Endothelial cell of umbilical vein (primary cell): ENCODE data around the gene CPPED1. TPM values are rescaled to one million over a fixed set of nuclear protein-coding genes. Genes with fewer than 3 reads are reported as not detected.

ENCODE experiments used
- BruUV-seq: library from RNA; stranded (reverse); fragments of 400-500 nt; replicated peaks from 2 replicates; lab custom pipeline; 2021; lab: Mats Ljungman, UMichigan
- CTCF ChIA-PET: fragments of 300-600, 350-600 bp; sonication (Branson Sonifier 250); formaldehyde crosslinking; loops from one replicate; lab custom pipeline; 2021; ENCODE audit warnings: antibody characterized with exemption, inconsistent platforms; lab: Charles Lee
- POLR2A ChIA-PET: fragments of 300-600, 350-600 bp; sonication (Branson Sonifier 250); formaldehyde crosslinking; loops from one replicate; lab custom pipeline; 2021; ENCODE audit warnings: antibody characterized with exemption, inconsistent platforms; lab: Charles Lee
- DNase-seq: peaks from one replicate; pipeline ENCODE4 v3.0.0-alpha.2; 2011; ENCODE audit warnings: low read depth, low spot score
- FAIRE-seq: peaks from 2 replicates; lab custom pipeline; 2011; peaks lifted over from hg19 to GRCh38; lab: Jason Lieb, UNC
- H2AFZ ChIP-seq: 2 replicates; pipeline ENCODE4 v1.6.0; 2012; ENCODE audit warnings: low read depth, low read length, control low read depth, inconsistent platforms
- H3K27ac ChIP-seq: 2 replicates; pipeline ENCODE4 v1.5.1; 2011; ENCODE audit warnings: low read depth, mild to moderate bottlenecking, control low read depth, low read length, moderate library complexity; ENCODE audit not compliant: insufficient read depth
- H3K27me3 ChIP-seq, 2 experiments: 2 replicates each; pipeline versions ENCODE4 v1.6.0 to v1.6.1; 2011; ENCODE audit warnings: low read length in 2 of 2, mixed read lengths in 1 of 2; ENCODE audit not compliant: control insufficient read depth in 2 of 2, insufficient read depth in 2 of 2
- H3K36me3 ChIP-seq, 2 experiments: 2 replicates in 1 of 2; 3 replicates in 1 of 2; pipeline ENCODE4 v1.5.1; 2011; ENCODE audit warnings: low read length in 2 of 2, mild to moderate bottlenecking in 1 of 2, moderate library complexity in 1 of 2; ENCODE audit not compliant: control insufficient read depth in 2 of 2, insufficient read depth in 2 of 2; ENCODE audit errors: extremely low read depth in 1 of 2
- H3K4me1 ChIP-seq: 3 replicates; pipeline ENCODE4 v1.5.1; 2011; ENCODE audit warnings: mild to moderate bottlenecking, low read length; ENCODE audit not compliant: control insufficient read depth, insufficient read depth; ENCODE audit errors: extremely low read depth
- H3K4me2 ChIP-seq: 2 replicates; pipeline ENCODE4 v1.6.1; 2011; ENCODE audit warnings: low read length, control low read depth, mixed read lengths; ENCODE audit not compliant: insufficient read depth
- H3K4me3 ChIP-seq, 3 experiments: fragments of 200-600 bp in 1 of 3; sonication (generic), shearing (Covaris generic) in 1 of 3; replicated peaks in 1 of 3; 2 replicates each; pipeline ENCODE4 v1.5.1; 2011 to 2016; ENCODE audit warnings: control low read depth in 3 of 3, low read length in 3 of 3, mild to moderate bottlenecking in 2 of 3, inconsistent platforms in 1 of 3, low read depth in 1 of 3, moderate library complexity in 1 of 3; ENCODE audit not compliant: insufficient read depth in 1 of 3
- H3K79me2 ChIP-seq: 2 replicates; pipeline ENCODE4 v1.6.0; 2012; ENCODE audit warnings: low read length, inconsistent platforms; ENCODE audit not compliant: control insufficient read depth, insufficient read depth
- H3K9ac ChIP-seq: replicated peaks from 2 replicates; pipeline ENCODE3; 2011; ENCODE audit warnings: low read length, control low read depth; ENCODE audit not compliant: insufficient read depth; ENCODE audit errors: extremely low read depth
- H3K9me1 ChIP-seq: replicated peaks from 3 replicates; pipeline ENCODE4 v1.6.0; 2011; ENCODE audit warnings: mild to moderate bottlenecking, low read length; ENCODE audit not compliant: control insufficient read depth, insufficient read depth; ENCODE audit errors: extremely low read depth
- H3K9me3 ChIP-seq: replicated peaks from 2 replicates; pipeline ENCODE4 v1.5.1; 2012; ENCODE audit warnings: low read length, inconsistent platforms; ENCODE audit not compliant: control insufficient read depth, insufficient read depth
- H4K20me1 ChIP-seq: replicated peaks from 2 replicates; pipeline ENCODE3; 2011; ENCODE audit warnings: mild to moderate bottlenecking, low read length; ENCODE audit not compliant: control insufficient read depth, insufficient read depth; ENCODE audit errors: extremely low read depth
- EZH2 ChIP-seq: IDR thresholded peaks from 2 replicates; pipeline ENCODE4 v1.6.1; 2012; ENCODE audit warnings: borderline replicate concordance, low read depth, mild to moderate bottlenecking, moderate library complexity, low read length, inconsistent platforms; ENCODE audit not compliant: severe bottlenecking
- FOS ChIP-seq: IDR thresholded peaks from 2 replicates; pipeline ENCODE4 v1.6.1; 2011; ENCODE audit warnings: mild to moderate bottlenecking, low read length, moderate library complexity, borderline replicate concordance; ENCODE audit not compliant: insufficient read depth
- GATA2 ChIP-seq: IDR thresholded peaks from 2 replicates; pipeline ENCODE4 v1.7.0; 2011; ENCODE audit warnings: low read depth, mild to moderate bottlenecking, moderate library complexity, mixed read lengths, low read length; ENCODE audit not compliant: insufficient read length, insufficient read depth
- JUN ChIP-seq: IDR thresholded peaks from 2 replicates; pipeline ENCODE4 v1.6.1; 2011; ENCODE audit warnings: borderline replicate concordance, low read depth; ENCODE audit not compliant: insufficient read length, insufficient read depth
- MYC ChIP-seq: IDR thresholded peaks from one replicate; pipeline ENCODE4 v1.6.1; 2011; ENCODE audit warnings: mild to moderate bottlenecking, low read depth, low read length
- POLR2A ChIP-seq: IDR thresholded peaks from 2 replicates; pipeline ENCODE4 v1.6.1; 2012; ENCODE audit warnings: low read depth, mild to moderate bottlenecking, control low read depth, low read length
- POLR2AphosphoS5 ChIP-seq: IDR thresholded peaks from 2 replicates; pipeline ENCODE4 v1.6.1; 2012; ENCODE audit warnings: low read depth, mild to moderate bottlenecking, control low read depth, low read length, moderate library complexity; ENCODE audit not compliant: insufficient read depth
- dilution Hi-C: fragments of 300-500 bp; cut with MboI; formaldehyde crosslinking; loops from one replicate; pipeline ENCODE4 v1.15.0; 2019; ENCODE audit warnings: low sequenced_read_pairs; ENCODE audit not compliant: extremely low pct_ligation_motif_present
- intact Hi-C: fragments of 100-400 bp; cut with micrococcal nuclease; formaldehyde crosslinking; loops from one replicate; pipeline ENCODE4 v1.10.0; 2022
- polyA plus RNA-seq, 4 experiments: library from polyadenylated mRNA; depleted of rRNA in 3 of 4; stranded (reverse) in 3 of 4; unstranded in 1 of 4; fragments of >200 nt; gene quantifications; 2 replicates each; pipeline versions ENCODE4 v1.2.1 to v1.2.3, GENCODE V29; 2011 to 2012; ENCODE audit warnings: missing spikeins in 1 of 4
- total RNA-seq: library from RNA; stranded (reverse); gene quantifications from 2 replicates; pipeline ENCODE4 v1.2.3, GENCODE V29; 2021
- TF ChIP-seq, protein P1 (sequence below): IDR thresholded peaks from 2 replicates; pipeline ENCODE4 v1.6.1; 2011; ENCODE audit not compliant: insufficient read depth, insufficient read length
- TF ChIP-seq, protein P2 (sequence below), 2 donors: IDR thresholded peaks; 1 replicate in 1 of 2; 2 replicates in 1 of 2; pipeline ENCODE4 v1.5.1; 2011; ENCODE audit warnings: low read length in 2 of 2, mild to moderate bottlenecking in 2 of 2, moderate library complexity in 2 of 2, control low read depth in 1 of 2, inconsistent platforms in 1 of 2, low read depth in 1 of 2; ENCODE audit not compliant: insufficient read depth in 1 of 2; ENCODE audit errors: extremely low read depth in 1 of 2

CPPED1 gene
- total and polyA plus RNA-seq, 2 donors (not counting 3 experiments of a cell fraction or from before 2014, with no cell fraction given), result 27.9 to 59.3 TPM

DNA sequence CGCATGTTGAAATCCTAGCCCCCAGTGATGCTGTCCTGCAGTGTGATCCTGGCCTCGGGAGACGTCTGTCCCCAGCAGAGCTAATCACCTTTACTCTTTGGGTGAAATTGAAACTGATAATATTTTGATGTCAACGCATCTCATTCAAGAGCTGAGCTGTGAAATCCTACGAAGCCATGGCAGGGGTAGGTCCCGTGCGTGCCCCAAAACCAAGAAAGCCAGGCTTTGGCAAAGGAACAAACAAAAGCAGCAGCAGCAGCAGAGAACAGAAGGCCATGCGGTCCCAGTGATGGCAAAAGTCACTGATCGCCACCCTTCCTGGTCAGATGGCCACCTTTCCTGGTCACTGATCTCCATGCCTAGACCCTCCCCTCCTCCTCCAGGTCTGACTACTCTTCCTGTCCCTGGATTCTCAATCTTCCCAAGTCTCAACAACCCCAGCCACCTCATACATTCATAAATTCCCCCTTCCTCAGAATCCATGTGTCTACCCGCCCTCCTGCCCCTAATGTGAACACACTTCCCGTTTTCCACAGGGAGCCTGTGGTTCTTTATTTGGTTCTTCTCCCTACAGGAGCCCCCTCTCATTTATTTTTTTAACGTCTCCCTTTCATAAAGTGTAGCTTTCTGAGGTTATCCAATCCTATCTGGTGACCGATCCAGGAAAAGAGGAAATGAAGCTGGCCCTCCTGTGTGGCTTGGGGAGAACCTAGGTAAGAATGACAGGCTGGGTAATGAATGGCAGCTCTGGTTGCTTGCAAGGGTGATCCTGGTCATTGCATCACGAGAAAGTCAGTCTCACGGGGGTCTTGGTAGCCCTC, 50.3 kb downstream of the CPPED1 start:
- no peaks in the 10 kb centered on the region for H3K36me3 ChIP-seq
- DNase-seq, result no peak
- H3K4me2 ChIP-seq, result no peak overlapping the region
- no peak overlapping the region for H3K9ac ChIP-seq
- H3K9me1 ChIP-seq, result no peaks in the 10 kb centered on the region
- no peaks in the 10 kb centered on the region for H4K20me1 ChIP-seq
- no peak overlapping the region for H2AFZ ChIP-seq
- no peak overlapping the region for H3K4me3 ChIP-seq
- no peak for TF ChIP-seq GATA2
- TF ChIP-seq, protein P1, sequence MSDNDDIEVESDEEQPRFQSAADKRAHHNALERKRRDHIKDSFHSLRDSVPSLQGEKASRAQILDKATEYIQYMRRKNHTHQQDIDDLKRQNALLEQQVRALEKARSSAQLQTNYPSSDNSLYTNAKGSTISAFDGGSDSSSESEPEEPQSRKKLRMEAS, result no peak
- no peak for TF ChIP-seq POLR2A
- TF ChIP-seq FOS, result no peak
- TF ChIP-seq JUN, result no peak
- TF ChIP-seq MYC, result no peak
- TF ChIP-seq, protein P2, sequence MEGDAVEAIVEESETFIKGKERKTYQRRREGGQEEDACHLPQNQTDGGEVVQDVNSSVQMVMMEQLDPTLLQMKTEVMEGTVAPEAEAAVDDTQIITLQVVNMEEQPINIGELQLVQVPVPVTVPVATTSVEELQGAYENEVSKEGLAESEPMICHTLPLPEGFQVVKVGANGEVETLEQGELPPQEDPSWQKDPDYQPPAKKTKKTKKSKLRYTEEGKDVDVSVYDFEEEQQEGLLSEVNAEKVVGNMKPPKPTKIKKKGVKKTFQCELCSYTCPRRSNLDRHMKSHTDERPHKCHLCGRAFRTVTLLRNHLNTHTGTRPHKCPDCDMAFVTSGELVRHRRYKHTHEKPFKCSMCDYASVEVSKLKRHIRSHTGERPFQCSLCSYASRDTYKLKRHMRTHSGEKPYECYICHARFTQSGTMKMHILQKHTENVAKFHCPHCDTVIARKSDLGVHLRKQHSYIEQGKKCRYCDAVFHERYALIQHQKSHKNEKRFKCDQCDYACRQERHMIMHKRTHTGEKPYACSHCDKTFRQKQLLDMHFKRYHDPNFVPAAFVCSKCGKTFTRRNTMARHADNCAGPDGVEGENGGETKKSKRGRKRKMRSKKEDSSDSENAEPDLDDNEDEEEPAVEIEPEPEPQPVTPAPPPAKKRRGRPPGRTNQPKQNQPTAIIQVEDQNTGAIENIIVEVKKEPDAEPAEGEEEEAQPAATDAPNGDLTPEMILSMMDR (IDR thresholded peaks at IDR 0.05; ENCODE audit: extremely low read depth in 1 of 2, insufficient read depth in 1 of 2, low read depth in 1 of 2, low read length in 2 of 2), result no peak
- no peak for TF ChIP-seq POLR2AphosphoS5
- no peak for TF ChIP-seq EZH2
- no peaks in the 10 kb centered on the region for H3K9me3 ChIP-seq
- no peak overlapping the region for H3K27ac ChIP-seq
- ChIA-PET POLR2A (no interaction called here), CTCF (interaction anchor here (1.2 to 1.4 kb wide), 2 partner anchors 19 to 48 kb away, joined by 3 read pairs; no protein-coding TSS in a partner anchor)
- H3K4me1 ChIP-seq, result peaks cover 10% of the 10 kb centered on the region
- dilution Hi-C loops, result no loop called here
- FAIRE-seq, result no peak
- no peaks in the 10 kb centered on the region for H3K79me2 ChIP-seq
- intact Hi-C loops, result no loop called here
- no peaks in the 10 kb centered on the region for H3K27me3 ChIP-seq
- BruUV-seq, result no TSS peak
